Stimulated activated CD4-positive, alpha-beta T cell treated with anti-CD3 and anti-CD28 coated beads, Interleukin-15, amount 100 ng/mL, for 1 hour (primary cell): ENCODE measurements around the gene DPP10.

ENCODE experiments used
- DNase-seq, 2 donors: peaks; one replicate each; pipeline ENCODE4 v3.0.0-alpha.2; 2020; ENCODE audit warnings: low read depth in 1 of 2, low spot score in 1 of 2

DPP10 gene

DNA sequence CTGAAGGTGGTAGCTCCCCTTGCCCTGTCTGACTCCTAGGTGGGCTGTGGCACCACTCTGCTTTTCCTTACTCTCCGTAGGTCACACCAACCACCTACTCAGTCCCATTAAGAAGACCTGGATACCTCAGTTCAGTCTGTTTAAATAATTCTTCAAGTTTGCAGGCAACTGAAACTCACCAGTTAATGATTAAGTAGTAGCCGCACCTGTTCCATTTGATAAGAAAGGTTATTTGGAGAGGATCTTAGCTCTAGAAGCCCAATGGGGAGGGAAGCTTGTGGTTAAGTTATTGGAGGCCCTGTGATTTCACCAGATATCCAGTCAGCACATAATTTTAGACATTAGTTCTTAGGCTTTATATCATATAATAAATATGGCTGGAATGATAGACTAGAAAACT, 1193.0 kb downstream of the DPP10 start:
- DNase-seq, result no peak

DNA sequence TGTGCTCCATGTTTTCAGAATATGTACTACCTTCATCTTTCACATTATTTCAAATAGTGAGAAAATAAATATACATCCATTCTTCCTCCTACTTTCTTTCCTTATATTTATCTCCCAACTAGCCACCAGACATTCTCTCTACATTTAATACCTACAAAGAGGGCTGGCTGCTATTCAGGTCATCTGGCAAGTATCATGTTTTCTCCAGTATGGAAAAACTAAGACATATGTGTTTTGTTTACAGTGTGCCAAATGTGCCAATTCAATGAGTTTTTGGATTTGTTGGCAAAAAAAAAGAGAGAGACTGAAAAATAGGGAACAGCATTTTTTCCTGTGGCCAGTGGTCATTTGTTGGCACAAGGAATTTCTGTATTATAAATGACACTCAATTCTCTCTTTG, 1207.3 kb downstream of the DPP10 start:
- no peak for DNase-seq

GRCh38 chr2:115650827-115651226, 1208.4 kb downstream of the DPP10 start:
- no peak for DNase-seq

- no peak for DNase-seq
These were observed 1210.2 kb downstream of the DPP10 start for GRCh38 chr2:115652652-115653051.

DNA sequence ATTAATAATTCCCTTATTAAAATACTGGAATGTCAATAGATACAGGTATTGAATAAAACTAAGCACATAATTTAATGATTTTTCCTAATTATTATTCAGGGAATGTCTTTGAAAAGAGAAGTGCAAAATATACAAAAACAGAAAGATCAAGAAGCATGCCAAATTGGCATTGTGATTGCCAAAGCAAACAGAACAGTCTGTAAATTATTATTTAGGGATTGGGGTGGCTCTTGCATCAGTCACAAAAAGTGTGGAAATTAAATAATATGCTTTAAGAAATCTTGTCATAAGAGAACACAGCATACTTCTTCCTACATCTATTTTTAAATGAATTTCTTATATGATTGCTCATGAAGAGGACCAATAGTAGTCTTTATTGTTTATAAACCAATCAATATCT, 1211.9 kb downstream of the DPP10 start:
- DNase-seq, result no peak

DNA sequence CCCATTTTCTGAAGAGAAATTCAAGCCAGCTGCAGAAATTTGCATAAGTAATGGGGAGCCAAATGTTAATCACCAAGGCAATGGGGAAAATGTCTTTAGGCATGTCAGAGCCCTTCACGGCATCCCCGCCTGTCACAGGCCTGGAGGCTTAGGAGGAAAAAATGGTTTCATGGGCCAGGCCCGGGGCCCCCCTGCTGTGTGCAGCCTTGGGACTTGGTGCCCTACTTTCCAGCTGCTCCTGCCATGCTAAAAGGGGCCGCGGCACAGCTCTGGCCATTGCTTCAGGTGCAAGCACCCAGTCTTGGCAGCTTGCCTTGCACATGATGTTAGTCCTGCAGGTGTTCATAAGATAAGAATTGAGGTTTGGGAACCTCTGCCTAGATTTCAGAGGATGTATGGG, 1235.7 kb downstream of the DPP10 start:
- DNase-seq, result no peak

DNA sequence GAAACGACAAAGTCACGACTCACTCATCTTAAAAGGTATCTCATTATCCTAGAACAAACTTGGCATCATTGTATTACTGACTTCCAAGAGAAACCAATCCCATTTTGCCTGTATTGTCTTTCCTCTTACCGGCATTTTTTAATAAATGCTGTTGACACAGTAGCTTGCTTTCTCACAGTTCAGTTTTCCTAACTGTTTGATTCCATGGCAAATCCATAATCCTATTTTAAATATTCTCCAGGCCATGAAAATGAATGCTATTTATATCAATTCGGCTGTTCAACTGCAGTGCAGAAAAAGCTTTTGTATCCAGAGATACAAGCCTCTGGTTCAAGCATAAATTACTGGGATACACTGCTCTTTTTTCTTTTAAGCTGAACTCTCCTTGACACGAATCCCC, 1241.9 kb downstream of the DPP10 start:
- no peak for DNase-seq

- no peak for DNase-seq
These were observed 1249.0 kb downstream of the DPP10 start for GRCh38 chr2:115691409-115691808.

DNA sequence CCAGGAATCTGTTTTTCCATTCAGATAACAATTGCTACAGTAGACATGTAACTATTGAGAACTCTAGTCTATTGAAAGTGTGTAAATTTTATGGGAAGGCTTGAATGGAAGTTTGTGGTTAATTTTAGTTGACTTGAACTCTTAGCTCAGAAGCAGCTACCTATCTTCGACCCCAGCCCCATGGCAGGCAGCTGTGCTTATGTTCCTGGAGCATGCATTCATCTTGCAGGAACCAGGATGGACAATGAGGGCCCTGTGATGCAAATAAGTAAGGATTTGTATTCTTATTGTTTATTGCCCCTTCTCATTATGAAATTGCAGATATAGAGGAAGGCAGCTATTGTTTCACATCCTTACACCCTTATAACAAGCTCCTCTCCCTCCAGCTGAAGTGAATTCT, 1252.2 kb downstream of the DPP10 start:
- DNase-seq, result no peak

DNA sequence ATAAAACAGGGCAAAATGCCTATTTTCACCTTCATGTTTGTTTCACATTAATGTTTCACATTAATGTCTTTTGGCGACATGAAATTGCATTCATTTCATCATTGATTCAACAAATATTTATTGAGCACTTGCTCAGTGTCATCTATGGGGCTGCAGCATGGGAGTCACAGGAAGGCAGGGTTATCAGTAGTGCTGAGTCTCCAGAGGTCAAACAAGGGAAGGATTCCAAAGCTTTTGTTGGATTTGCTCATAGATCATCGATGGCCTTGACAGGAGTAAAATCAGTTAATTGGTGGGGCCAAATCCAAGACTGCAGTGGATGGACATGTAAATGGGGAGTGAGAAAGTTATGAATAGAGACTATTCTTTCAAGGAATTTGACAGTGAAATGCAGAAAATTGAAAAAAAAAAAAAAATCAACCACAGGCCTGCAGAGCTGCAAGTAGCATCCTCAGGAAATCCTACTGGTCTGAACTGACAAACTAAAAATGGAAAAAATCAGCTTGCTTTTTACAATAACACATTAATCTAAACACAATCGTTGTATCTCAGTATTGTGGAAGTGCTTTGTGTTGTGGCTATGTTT, 1290.8 kb downstream of the DPP10 start:
- no peak for DNase-seq

DNA sequence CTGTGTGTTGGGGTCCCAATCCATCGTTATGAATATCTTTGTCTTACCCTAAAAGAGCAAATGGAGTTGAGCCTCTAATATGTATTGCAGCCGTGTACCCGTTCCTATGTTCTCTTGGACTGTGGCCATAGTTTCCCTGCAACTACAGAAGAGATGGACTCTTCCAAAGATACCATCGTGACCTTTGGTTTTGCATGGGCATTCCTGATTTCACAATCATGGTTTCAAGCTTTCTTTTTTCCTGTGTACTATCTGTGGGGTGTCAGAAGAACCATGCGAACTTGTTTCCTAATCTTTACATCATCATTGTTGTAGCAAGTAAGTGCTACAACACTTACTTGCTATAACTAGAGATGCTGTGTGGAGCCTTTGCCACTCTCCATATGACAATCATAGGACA, 1295.7 kb downstream of the DPP10 start:
- DNase-seq, result no peak

DNA sequence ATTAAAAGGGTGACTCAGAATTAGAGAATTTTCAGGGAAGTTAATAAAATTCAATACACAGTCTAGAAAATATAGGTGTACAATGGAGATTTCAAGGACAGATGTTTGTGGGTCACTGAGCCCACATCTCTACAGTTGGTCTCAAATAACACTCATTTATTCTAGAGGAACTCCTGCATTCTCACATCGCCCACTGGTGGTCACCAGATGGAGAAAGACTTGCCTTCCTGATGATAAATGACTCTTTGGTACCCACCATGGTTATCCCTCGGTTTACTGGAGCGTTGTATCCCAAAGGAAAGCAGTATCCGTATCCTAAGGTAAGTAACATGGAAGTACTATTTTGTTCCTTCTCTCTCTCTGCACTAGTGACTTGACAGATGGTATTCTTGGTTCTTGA, 1297.1 kb downstream of the DPP10 start:
- no peak for DNase-seq

DNA sequence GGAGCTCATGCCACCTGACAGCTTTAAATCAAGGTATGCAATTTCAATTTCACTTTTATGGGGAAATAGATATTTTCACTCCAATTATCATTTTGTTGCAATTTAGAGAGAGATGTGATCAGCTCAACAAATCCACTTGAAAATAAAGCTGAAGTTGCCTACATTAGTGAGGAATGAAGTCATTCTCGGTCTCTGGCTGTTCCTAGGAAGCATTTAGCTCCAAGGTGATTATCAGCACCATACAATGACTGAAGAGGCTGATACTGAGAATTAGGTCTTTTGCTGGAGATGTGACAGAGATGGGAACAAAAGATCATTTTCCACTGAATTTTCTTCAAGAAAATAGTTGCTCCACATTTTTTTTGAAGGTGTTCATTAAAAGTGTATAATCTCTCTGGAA, 1303.7 kb downstream of the DPP10 start:
- DNase-seq, result no peak

DNA sequence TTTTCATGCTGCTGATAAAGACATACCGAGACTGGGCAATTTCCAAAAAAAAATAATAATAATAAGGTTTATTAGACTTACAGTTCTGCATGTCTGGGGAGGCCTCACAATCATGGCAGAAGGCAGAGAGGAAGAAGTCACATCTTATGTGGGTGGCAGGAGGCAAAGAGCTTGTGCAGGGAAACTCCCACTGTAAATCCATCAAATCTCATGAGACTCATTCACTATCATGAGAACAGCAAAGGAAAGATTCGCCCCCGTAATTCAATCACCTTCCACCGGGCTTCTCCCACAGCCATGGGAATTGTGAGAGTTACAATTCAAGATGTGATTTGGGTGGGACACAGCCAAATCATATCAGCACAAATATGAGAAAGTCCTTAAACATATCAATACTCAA, 1314.8 kb downstream of the DPP10 start:
- no peak for DNase-seq

DNA sequence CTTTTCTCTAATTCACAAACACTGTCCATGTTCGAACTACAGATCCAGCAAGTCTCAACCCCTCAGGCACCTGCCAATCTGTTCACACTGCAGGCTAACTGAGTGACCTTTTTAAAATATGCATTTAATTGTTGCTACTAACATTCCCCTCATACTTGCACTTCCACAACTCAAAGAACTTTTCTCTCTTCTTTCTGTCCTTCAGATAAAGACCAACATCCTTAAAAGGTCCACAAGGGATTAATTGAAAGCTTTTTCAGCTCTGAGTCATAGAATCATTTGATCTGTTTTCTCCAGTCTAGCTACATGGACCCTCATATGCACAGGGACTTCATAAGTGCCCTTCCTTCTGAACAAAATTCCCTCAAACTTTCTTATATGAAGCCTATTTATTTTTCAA, 1321.2 kb downstream of the DPP10 start:
- no peak for DNase-seq

DNA sequence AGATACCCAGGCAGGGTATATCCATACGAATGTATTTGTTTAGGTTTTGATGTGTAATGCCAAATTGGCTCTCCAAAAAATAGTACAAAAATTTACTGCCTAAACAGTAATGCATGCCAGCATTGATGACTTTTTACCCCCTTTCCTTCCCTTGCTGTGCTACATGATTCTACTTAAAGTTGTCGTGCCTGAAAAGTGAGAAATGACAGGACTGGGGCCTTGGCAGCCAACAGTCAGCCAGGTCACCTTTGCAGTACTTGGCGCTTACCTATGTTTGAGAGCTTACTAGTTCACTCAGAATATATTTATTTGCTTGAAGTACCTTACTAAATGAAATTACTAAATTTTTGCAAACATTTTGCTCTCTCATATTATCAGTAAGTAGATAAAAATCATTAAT, 1329.1 kb downstream of the DPP10 start:
- DNase-seq, result no peak

- no peak for DNase-seq
These were observed 1331.9 kb downstream of the DPP10 start for GRCh38 chr2:115774361-115774760.

DNA sequence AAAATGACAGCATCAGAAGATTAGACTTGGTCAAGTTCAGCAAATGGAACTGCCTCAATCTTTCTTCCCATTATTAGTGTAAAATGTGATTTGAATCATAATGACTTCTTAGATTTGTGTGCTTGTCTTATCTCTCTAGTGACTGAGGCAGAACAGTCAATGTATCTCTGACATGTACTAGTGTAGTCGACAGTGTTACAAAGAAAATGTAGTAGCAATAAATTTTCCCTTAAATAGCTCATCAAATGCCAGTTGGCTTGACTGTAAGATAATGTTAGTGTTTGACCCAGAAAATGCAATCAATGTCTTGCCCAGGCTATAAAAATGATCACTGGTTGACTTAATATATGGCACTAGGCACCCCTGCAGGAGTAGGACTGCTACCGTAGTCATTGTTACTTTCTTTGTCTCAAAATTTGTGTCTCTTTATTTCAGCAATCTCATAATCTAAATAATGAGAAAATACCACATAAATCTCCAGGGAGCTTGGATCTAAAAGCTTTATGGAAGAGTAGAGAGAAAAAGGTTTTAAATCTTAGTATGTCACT, 1336.7 kb downstream of the DPP10 start:
- no peak for DNase-seq

DNA sequence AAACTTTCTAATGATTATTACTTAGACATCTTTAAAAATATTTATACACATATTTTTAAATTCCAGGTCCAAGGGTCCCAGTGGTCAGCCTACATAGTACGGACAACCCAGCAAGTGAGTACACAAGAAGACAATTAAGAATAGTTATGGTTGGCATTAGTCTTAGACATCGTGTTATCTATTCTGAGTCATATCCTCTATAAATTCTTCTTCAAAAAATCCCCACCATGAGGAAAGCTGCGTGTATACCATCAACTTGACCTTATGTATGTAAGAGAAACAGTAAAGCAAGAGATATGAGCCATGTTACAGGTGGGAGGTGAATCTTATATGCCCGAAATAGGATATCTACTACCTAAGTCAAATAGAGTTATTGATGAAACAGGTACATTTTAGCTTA, 1339.8 kb downstream of the DPP10 start:
- DNase-seq, result no peak

GRCh38 chr2:115796078-115796477, 1353.6 kb downstream of the DPP10 start:
- no peak for DNase-seq

DNA sequence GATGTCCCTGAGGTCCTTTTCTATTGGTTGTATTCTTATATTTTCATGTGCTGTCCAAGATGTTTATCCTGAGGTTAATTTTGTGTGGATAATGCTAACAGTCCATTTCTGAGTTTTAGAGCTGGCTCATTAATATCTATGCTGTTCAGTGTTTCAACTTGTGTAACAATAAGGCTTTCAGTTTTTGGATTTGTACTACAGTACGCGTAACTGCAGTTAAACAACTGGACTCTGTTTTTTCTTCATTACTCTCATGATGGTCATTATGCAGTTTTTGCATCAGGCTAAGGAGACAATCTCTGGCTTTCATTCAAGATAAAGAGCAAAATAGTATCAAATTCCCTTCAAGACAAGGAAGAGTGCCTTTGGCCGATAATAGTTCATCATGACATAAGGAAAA, 1364.8 kb downstream of the DPP10 start:
- no peak for DNase-seq

- DNase-seq, result no peak
These were observed 1383.5 kb downstream of the DPP10 start for GRCh38 chr2:115825912-115826311.

DNA sequence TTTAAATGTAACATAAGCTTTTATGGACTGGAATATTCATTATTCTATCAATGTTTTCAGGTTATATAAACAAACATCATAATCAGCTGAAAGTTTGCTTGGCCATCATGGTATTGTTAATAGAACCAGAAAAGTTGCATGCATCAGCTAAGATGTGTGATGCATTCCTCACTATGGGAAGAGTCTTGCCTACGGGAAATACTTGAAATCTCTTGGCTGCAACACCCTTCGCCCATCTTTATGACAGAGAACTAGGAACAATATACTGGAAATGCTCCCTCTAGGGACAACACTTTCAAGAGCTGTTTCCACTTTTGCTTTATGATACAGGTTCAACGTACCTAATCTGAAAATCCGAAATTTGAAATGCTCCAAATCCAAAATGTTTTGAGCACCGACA, 1390.8 kb downstream of the DPP10 start:
- no peak for DNase-seq

DNA sequence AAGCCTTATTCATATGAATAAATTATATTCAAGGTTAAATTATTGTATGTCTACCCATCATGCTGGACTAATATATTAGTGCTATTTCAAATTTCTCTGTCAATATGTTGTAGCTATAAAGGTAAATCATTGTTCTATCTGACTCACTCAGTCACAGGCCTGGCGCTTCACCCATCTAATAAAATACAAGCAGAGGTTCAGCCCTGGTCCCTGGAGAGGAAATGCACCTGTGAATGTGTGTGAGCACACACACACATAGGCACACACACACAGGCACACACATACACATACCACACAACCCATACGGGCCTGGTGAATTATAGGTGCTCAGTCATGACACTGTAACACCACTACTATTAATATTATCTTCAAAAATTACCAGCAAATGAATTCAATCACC, 1396.1 kb downstream of the DPP10 start:
- DNase-seq, result no peak
